GM12891 (cell line): ENCODE measurements around the gene METRNL.

Source experiments
- PAX5 ChIP-seq: IDR thresholded peaks from 2 replicates; pipeline ENCODE4 v1.6.1; 2011; ENCODE audit warnings: low read length, moderate library complexity, mild to moderate bottlenecking; ENCODE audit not compliant: insufficient read depth, severe bottlenecking
- POLR2A ChIP-seq: IDR thresholded peaks from 2 replicates; pipeline ENCODE4 v1.6.1; 2011; ENCODE audit warnings: low read depth, low read length, control low read depth
- POLR2AphosphoS5 ChIP-seq: IDR thresholded peaks from 2 replicates; pipeline ENCODE4 v1.6.1; 2011; ENCODE audit warnings: low read depth, low read length, control low read depth
- POU2F2 ChIP-seq: IDR thresholded peaks from 2 replicates; pipeline ENCODE4 v1.6.1; 2011; ENCODE audit warnings: low read depth, mild to moderate bottlenecking, control low read depth, low read length, moderate library complexity
- SPI1 ChIP-seq: IDR thresholded peaks from 2 replicates; pipeline ENCODE4 v1.6.1; 2011; ENCODE audit warnings: low read depth, low read length, control low read depth
- TAF1 ChIP-seq: IDR thresholded peaks from 2 replicates; pipeline ENCODE4 v1.6.1; 2011; ENCODE audit warnings: low read depth, low read length, control low read depth

DNA sequence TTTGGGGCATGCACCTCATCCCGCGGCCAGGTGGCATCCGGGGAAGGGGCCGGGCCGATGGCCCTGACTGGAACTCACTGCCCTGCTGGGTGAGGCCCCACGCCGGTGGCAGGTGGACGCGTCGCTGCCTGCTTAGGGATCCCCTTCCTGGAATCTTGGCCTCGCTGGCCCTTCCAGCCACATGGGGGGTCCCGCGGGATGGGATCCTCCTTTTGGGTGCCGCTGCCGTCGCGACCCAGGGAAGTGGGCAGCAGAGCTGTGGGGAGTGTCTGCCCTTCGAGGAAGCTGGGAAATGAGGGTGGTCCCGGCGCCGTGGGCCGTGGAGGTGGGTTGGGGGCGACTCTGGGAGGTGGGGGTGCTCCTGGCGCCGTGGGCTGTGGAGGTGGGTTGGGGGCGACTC is 12.8 kb downstream of the METRNL start:
- no peak for TF ChIP-seq POLR2A
- TF ChIP-seq POLR2AphosphoS5, result no peak
- TF ChIP-seq TAF1, result no peak
- TF ChIP-seq SPI1, result no peak
- no peak for TF ChIP-seq PAX5
- no peak for TF ChIP-seq POU2F2
